Erythroblast (primary cell): ENCODE results near the gene LRRC8C.

Experiments
- GATA1 ChIP-seq: IDR thresholded peaks from 2 replicates; pipeline ENCODE4 v1.6.1; 2011; ENCODE audit warnings: low read depth, mild to moderate bottlenecking, control low read depth, low read length, moderate library complexity
- POLR2A ChIP-seq: IDR thresholded peaks from 2 replicates; pipeline ENCODE4 v1.6.1; 2011; ENCODE audit warnings: mild to moderate bottlenecking, low read length

- no peak for TF ChIP-seq POLR2A
- TF ChIP-seq GATA1, result no peak
Observed at GRCh38 chr1:89670711-89671110, 37.8 kb downstream of the LRRC8C start.
